Measurements from ENCODE around the gene UBQLN4. TPM values are rescaled to one million over a fixed set of nuclear protein-coding genes. Genes with fewer than 3 reads are reported as not detected.
A peak's percentile ranks its signal among the peaks of the same experiment; 100 is the strongest.
"Not testable (repeated sequence)": the region's sequence is repeated elsewhere in the genome, so short reads cannot be mapped to it uniquely, and the experiment has no call there.

Gene UBQLN4
- total RNA-seq, 1 experiment from 2014 or later: 28.5 TPM

GRCh38 chr1:156062189-156062588 lies 8.6 kb upstream of the UBQLN4 start:
- DNase-seq (ENCODE audit: low read depth): no peak

- DNase-seq (ENCODE audit: low read depth): no peak
Measured at GRCh38 chr1:156060937-156061636, 7.5 kb upstream of the UBQLN4 start, which contains the start of gene RAB25. Gene RAB25 (plus strand): TSS chr1:156061160. CDS start chr1:156061401, 241 bp downstream.

GRCh38 chr1:156056326-156056849 lies 2.8 kb upstream of the UBQLN4 start:
- DNase-seq (ENCODE audit: low read depth): no peak

DNA sequence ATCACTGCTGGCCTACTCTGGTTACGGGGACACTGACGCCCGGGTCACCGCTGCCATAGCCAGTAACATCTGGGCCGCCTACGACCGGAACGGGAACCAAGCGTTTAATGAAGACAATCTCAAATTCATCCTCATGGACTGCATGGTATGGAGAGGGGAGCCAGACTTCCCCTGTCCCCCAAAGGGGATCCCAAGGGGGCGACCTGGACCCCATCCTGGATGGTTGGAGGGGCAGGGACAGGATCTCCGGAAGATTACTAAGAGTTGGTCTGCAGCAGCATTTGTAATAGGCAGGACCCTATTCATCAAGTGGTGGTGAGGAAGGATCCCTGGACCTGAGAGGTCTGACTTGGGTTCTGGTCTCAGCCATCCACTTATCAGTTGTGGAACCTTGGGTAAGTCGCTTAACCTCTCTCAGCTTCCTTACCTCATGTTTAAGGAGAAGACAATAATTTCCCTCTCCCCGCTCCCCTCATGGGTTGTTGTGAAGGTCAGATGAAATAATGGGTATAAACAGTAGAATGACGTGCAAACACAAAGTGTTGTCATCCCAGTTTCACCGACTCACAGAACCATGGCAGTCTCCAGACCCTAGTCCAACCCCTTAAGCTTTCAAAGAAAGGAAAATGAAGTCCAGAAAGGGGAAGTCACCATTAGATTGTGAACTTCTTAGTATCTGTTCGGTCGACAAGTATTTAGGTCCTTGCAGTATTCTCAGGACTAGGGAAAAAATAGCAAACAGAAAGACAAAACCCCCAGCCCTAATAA lies 1.9 kb upstream of the UBQLN4 start:
- DNase-seq (ENCODE audit: low read depth): no peak

DNA sequence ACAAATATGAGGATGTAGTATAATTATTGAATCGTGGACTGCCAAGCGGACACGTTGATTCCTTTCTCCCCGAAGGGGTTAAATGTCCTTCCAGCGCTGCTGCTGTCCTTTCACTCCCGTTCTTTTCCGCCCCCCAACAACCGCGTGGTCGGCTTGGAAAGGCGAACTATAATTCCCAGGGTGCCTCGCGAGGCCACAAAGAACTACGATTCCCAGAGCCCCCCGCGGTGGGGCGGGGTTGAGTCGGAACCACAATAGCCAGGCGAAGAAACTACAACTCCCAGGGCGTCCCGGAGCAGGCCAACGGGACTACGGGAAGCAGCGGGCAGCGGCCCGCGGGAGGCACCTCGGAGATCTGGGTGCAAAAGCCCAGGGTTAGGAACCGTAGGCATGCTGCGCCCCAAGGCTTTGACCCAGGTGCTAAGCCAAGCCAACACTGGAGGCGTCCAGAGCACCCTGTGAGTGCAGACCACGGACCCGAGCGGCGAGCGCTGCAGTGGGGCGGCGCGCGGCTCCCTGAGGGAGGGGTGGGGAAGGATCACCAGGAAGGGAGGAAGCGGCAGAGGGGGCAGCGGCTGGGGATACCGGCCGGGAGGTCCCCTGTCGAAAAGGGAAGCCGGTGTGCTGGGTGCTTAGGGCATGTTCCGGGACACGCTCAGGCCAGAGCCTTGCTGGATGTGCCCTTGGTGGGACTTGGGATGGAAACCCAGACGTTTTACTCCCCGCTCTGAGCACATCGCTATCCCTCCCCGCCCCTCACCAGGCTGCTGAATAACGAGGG lies 1.1 kb upstream of the UBQLN4 start, which contains the start of gene LAMTOR2:
TSS of gene LAMTOR2 (plus strand) at position 283 of the 781 bp plus-strand sequence. CDS start at position 391, 108 bp downstream.
- DNase-seq (ENCODE audit: low read depth): peak; percentile 98

- DNase-seq (ENCODE audit: low read depth): peak; percentile 68
Measured at GRCh38 chr1:156052862-156053767, 483 bp downstream of the UBQLN4 start.

- DNase-seq (ENCODE audit: low read depth): no peak
Measured at GRCh38 chr1:156051011-156051725, 2.4 kb downstream of the UBQLN4 start.

- DNase-seq (ENCODE audit: low read depth): no peak
Measured at GRCh38 chr1:156050376-156050775, 3.2 kb downstream of the UBQLN4 start.

DNA sequence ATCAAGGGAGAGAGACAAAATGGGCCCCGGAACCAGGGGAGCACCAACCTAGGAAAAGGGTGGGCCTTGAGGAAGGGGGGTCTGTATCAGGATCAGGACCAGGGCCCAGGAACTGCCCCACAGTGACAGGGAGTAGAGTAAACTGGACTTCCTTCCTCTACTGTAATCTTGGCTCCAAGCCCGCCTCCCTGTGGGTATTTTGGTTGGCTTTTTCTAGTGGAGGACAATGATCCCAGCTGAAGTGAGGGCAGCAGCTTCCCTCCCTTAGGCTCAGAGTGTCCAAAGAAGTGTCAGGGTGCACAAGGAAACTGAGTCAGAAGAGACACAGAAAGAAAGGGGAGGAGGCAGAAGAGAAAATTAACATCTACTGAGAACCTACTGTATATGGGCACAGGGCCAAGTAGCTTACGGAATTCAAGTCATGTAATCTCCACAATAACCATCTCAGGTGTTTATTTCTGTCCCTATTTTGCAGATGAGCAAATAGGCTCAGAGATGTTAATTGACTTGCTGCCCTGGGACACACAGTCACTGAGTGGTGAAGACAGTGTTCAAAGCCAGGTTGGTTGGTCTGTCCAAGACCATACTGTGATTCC lies 4.8 kb downstream of the UBQLN4 start:
- no peak for DNase-seq (ENCODE audit: low read depth)

DNA sequence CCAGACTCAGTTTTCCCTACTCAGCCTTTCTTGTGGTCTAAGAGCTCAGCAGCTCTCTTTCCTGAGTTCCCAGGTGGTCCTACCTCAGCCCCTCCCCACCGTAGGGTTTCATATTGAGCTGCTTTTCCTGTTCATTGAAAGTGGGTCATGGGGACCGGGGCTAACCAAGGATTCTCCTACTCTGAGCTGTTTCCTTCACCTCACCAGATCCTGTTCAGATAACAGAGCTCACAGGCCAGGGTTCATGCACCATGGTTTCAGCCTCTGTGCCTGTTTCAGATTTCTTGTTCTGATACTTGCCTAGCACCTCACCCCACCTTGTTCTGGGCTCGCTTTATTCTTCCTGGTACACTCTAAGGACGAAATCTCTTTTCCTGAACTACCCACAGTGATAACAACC lies 8.5 kb downstream of the UBQLN4 start:
- no peak for DNase-seq (ENCODE audit: low read depth)

GRCh38 chr1:156042828-156043227 lies 10.8 kb downstream of the UBQLN4 start:
- no peak for DNase-seq (ENCODE audit: low read depth)

DNA sequence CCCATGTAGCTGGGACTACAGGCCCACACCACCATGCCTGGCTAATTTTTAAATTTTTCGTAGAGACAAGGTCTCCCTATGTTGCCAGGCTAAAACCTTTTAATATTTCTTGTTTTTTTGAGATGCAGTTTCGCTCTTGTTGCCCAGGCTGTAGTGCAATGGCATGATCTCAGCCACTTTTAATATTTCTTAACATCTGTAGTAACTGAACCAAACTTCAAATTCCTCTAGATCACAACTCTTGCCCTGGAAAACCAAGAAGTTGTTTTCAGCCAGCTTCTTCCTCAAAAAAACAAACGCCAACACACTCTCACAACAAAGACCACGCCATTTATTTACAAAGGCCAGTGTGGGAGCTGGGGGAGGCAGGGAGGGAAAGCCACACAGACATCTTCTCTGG lies 18.6 kb downstream of the UBQLN4 start:
- not testable (repeated sequence) for DNase-seq (ENCODE audit: low read depth)

DNA sequence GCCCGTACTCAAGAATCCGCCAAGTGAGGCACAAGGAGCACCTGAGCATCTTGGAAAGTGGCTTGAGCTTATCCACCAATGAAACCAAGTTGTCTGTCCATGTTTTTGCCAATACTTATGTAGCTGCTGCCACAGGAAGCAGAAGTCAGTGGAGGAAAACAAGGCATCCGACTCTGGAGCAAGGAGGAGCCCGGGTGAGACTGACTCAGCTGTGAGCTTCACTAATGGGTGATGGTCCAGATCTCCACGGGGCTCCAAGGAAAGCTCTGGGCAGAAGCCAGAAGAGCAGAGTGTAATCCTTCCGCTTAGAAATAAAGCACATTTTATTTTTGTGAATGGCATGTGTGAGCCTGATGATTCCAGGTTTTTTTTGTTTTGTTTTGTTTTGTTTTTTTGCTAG lies 20.6 kb downstream of the UBQLN4 start:
- DNase-seq (ENCODE audit: low read depth): peak; percentile 13

- no peak for DNase-seq (ENCODE audit: low read depth)
Measured at GRCh38 chr1:156026588-156026987, 27.0 kb downstream of the UBQLN4 start.

DNA sequence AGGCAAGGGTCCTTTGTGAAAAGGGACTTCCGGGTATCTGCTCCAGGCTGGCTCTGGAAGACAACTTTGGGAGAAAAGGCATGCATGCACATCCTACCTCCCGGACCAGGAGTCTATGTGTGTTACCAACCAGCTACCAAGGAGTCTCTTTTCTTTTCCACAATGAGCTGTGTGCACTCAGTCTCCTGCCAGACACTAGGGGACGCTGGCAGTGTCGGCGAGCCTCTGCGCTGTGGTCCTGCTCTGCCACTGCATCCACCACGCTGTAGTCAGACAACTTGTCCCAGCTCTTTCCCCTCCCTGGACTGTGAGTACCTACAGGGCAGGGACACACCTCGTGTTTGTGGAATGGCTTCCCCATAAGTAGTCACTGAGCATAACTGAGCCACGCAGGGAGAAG lies 27.7 kb downstream of the UBQLN4 start:
- DNase-seq (ENCODE audit: low read depth): peak; percentile 64

- DNase-seq (ENCODE audit: low read depth): no peak
Measured at GRCh38 chr1:156024801-156025200, 28.8 kb downstream of the UBQLN4 start.

- no peak for DNase-seq (ENCODE audit: low read depth)
Measured at GRCh38 chr1:156021954-156022353, 31.6 kb downstream of the UBQLN4 start.

- DNase-seq (ENCODE audit: low read depth): no peak
Measured at GRCh38 chr1:156021093-156021428, 32.5 kb downstream of the UBQLN4 start.

DNA sequence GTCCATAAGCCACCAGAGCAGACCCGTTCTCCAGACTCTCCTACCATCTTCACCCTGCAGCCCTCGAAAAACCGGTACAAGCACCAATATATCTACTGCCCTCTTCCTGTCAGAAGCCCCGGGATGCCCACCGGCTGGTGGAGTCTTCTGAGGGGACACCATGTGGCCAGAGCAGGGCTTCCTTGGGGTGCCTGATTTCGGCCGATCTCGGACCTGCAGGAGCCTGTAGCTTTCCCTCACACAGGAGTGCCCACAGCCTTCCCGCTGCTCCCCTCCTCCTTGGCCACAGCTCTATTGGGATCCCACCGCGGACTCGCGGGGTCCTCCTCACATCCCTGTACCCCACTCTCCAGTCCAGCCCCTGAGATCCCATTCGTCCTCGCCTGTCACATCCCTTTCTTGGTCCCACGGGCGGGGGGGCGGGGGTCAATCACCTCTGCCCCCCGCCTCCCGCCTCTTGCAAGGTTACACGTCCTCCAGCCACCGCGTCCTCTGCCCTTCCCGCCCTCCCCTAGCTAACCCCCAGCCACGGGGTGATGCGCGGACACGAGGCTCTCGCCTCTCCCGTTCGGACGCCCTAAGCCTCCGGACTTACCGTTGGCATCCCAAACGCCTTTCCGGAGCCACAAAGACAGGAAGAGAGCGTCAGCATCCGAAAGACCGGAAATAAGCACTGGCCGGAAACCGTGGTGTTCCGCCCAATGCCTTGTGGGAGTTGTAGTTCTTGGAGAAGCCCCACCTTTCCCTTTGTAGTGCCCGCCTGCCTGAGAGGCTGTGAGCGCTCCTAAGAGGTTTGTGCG lies 33.1 kb downstream of the UBQLN4 start, which contains the start of gene SSR2:
TSS of gene SSR2 (minus strand) at position 659 of the 800 bp plus-strand sequence. CDS start 784 bp downstream, outside the sequence.
- DNase-seq (ENCODE audit: low read depth): peak; percentile 95

All from Daoy (cell line).